DMS114 treated with DMSO at 0.1 percent for 48 hours (cell line): ENCODE data around the gene SLC1A2.

Experiments used
- DNase-seq: peaks from one replicate; lab custom pipeline; 2025; ENCODE audit not compliant: unreplicated experiment; lab: John Stamatoyannopoulos, UW

Gene SLC1A2

GRCh38 chr11:35330156-35330889, 89.0 kb downstream of the SLC1A2 start:
- DNase-seq, result no peak

- DNase-seq, result no peak
Observed at GRCh38 chr11:35327829-35328228, 91.5 kb downstream of the SLC1A2 start.

DNA sequence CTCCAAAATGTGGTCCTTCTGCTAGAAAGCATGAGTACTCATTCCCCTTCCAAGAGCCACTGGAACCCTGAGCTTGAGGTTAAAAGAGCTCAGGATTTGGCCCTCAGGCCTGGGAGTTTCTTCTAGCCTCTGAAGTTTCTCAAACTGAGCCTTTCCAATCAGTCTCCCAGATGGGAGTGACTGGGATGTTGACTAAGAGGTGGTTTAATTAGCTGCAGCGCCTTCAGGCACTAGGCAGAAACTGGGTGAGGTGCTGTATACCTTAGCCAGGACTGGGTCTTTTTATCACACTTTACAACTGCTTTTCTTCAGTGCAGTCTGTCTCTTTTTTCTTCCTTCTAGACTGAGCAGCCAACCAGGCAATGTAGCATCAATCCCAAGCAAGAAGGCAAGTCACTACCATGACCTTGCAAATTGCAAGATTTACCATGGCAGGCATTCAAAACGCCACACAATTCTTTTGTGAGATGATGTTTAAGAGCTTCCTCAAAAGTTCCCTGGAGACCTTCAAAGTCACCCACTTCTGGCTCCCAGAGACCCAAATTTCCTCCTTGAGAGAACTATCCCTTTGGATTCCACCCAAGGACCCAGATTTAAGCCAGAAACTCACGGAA, 93.0 kb downstream of the SLC1A2 start:
- DNase-seq, result no peak

- no peak for DNase-seq
Observed at GRCh38 chr11:35324981-35325380, 94.4 kb downstream of the SLC1A2 start.

DNA sequence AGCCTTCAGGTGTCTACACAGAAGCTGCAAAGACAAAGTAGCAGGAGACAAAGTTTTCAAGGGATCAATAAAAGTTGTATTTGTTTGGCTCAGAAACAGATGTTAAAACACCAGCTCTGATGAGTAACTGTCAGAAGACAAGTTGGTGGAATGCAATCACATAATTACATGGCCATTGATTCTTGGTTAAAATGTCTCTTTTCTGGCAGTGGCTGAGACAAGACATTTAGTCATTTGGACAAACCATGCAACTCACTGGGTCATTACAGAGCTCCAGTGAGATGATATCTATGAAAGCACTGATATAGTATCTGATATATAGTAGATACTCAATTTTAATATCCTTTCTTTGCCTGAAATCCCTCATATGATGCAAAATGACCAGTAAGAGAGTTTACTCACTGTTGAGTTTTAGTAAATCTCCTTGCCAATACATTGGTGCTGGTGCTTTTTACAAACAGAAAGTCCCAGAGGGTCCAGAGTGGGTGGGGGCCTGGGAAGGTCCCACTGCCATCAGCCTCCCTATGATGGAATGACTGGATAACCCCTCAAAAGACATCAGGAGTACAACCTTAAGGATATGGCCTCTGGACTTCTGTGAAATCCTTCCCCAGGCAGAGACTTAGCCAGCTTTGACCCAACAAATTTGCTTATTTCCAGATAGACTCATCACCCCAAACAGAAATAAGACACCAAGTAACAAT, 95.0 kb downstream of the SLC1A2 start:
- no peak for DNase-seq

GRCh38 chr11:35323076-35323868, 96.1 kb downstream of the SLC1A2 start:
- no peak for DNase-seq

DNA sequence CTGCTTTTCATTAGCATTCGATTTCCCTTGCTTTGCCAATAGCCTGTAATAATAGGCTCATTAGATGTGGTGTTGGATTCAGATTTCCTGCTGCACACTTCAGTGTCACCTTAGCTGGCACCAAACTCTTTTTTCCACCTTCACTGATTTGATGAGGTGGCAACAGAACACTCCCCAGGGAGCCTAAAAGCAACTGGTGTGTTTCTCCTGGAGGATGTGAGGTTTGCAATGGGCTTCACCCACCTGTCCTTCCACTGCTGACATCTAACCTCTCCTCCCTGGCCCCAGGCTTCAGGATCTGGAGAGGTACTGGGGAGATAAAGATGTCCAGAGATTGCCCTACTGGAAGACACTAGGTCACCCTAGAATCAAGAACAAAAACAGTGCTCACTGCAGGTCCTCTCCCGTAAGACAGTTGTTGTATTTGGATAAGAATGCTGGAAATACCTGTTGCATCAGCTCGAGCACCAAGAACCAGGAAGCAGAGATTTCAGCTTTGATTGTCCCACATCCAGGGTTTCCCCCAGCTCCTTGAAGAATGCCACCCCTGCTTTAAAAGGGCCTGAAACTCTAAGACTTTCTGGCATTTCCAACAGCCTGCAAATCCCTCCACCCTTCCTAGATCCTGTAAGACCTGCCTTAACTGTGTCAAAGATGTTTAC, 96.9 kb downstream of the SLC1A2 start:
- DNase-seq, result no peak

GRCh38 chr11:35321532-35322317, 97.6 kb downstream of the SLC1A2 start:
- DNase-seq, result no peak

- DNase-seq, result no peak
Observed at GRCh38 chr11:35321111-35321510, 98.2 kb downstream of the SLC1A2 start.

DNA sequence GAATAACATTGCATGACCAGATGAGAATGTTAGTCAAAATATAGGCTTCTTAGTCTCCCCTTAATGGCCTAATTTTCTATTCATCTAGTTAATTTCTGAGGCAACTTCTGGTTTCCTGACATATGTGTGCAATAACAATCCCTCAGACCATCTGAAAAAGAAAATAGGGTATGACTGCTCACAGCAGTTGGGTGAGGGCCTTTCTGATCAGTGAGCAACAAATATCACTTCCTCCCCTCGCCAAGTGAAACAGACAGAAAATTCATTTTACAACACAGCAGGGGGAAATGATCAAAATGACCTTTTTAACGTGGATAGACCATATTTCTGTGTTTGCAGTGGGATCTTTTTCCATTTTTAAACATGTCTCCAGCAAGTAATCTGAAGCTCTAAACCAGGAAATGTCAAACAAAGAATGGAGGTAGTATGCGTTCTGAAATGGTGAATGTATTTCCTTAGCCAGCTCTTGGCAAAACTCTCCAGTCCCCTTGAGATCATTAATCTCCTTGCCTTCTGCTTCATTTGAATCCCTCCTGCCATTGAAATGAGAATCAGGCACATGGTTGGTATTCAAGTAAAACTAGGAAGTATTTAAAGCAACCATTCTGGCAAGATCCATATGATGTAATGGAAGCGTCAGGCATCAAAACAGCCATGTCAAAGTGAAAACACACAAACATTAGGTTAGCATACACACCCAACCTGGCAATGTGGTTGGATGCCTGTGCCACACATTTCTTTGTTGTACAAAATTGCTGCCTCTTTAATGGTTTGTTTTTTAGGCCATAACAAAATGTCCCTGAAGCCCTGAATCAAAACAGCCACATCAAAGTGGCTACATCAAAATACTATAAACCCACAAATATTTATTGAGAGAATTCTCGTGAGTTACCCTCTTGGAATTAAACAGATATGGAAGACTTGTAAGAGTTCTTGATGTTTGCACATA, 100.1 kb downstream of the SLC1A2 start:
- no peak for DNase-seq

- DNase-seq, result no peak
Observed at GRCh38 chr11:35318309-35318708, 101.0 kb downstream of the SLC1A2 start.

DNA sequence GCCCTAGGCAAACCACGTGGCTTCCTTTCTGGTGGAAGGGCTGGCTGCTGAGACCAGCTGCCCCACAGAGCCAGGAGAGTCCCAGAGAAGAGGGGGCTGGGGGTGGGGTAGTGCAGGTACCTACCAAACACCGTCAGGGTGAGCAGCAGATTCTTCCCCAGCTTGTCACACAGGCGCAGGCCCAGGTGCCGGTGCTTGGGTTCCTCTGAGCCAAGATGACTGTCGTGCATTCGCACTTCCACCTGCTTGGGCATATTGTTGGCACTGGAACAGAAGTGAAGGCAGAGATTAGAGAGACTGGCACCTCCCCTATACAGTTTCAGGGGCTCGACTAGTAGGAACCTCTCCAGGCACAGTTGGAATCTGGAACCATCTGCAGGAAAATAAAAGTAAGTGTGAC, 102.1 kb downstream of the SLC1A2 start:
- DNase-seq, result no peak

GRCh38 chr11:35316161-35316560, 103.2 kb downstream of the SLC1A2 start:
- no peak for DNase-seq

- DNase-seq, result no peak
Observed at GRCh38 chr11:35313760-35314153, 105.6 kb downstream of the SLC1A2 start.

DNA sequence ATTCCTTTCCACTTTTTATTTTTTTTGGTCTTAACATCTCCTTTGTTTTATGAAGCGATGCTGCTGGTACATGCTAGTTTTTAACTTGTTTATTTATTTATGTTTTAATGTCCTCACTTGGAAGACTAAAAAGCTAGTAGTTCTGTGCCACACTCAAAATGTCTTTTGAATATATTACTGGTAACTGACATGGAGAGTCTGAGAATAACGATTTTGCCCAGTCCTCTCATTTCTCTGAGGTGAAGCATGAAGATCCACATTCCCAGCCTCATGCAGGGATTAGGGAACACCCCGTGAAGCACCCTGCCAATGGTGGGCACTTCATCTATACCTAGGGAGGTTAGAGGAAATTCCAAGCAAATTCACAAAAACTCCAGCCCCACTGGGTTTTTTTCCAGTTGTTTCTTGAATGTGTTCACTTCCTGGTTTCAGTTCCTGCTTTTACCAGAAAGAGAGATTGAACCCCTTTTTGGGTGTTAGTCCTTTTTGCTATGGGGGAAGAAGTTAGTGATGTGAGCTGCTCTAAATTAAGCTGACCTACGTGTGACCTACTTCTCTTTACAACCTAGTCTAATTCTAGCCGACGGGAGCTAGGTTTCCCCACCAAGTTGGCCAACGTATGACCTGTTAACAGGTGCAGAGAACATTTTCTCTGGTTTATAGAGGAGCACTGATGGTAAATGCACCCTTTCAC, 106.1 kb downstream of the SLC1A2 start:
- no peak for DNase-seq

DNA sequence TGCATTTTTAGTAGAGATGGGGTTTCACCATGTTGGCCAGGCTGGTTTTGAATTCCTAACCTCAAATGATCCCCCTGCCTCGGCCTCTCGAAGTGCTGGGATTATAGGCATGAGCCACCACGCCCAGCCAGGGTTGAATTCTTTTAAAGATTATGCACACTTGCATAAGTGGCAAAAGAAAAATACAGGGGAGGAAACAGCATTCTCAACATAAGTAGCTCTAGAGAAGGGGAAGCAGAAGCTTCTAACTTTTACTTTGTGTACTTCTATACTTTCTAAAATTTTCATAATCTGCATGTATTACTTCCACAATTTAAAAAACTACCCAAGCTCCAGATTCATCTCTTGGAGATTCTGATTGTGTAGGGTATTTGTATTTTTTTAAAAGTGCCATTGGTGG, 108.0 kb downstream of the SLC1A2 start:
- no peak for DNase-seq

DNA sequence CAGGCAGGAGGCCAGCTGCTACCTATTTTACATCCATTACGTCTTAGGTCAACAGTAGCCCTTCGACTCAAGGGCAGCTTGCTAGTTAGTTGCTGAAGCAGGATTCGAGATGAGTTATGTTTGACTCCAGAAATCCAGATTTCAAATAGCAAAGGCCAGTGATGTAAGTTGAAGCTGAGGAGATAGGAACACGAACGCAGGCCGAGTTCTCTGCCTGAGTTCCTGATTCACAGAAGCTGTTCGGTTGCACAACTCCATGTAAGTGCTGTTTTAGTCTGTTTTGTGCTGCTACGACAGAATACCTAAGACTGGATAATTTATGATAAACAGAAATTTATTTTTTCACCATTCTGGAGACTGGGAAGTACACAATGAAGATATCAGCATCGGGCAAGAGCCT, 111.2 kb downstream of the SLC1A2 start:
- DNase-seq, result no peak

DNA sequence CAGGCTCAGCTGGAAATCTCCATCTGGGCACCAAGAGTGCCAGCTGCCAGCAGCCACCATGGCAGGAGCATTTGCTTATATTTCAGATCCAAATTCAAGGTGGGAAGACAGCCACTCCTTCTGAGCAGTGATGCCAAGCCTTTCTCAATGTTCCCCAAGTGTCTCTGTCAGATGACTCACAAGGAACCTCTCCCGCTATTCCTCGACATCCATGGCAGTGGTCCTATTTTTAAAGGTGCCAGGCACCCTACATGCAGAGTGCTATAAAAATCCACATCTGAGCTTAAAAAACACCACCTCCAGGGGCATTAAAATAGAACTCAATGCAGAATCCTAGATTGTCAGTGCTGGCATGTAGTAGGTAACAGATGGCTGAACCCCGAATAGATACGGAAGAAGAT, 112.1 kb downstream of the SLC1A2 start:
- no peak for DNase-seq
